HTERT RPE-1 (cell line): ENCODE measurements around the gene MYO1F.
"Not testable (repeated sequence)": the region's sequence is repeated elsewhere in the genome, so short reads cannot be mapped to it uniquely, and the experiment has no call there.

ENCODE experiments used
- in situ Hi-C: fragments of 300-500 bp; cut with MboI; formaldehyde crosslinking; loops from 4 replicates; pipeline ENCODE4 v1.14.3; 2020; ENCODE audit warnings: low sequenced_read_pairs

Gene MYO1F

DNA sequence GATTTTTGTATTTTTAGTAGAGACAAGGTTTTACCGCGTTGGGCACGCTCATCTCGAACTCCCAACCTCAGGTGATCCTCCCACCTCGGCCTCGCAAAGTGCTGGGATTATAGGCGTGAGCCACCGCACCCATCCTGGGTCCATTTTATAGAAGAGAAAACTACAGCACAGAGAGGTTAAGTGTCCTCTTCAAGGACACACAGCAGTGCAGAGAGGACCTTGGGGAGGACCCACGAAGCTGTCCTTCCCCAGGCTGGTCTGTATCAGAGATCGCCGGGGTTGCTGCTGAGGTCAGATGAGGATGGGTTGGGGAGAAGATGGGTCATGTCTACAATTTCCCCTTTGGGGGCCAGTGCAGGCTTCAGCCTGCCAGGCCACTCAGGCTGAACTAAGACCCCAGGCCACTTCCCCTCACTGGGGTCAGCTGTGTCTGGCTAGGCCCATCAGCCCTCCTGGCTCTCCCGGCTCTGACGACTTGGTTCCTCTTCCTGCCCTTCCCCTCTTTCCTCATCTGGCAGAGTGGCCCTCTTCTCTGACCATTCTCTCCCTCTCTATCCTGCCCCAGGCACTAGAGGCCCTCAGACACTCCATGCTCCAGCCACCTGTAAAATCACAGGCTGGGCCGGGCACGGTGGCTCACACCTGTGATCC lies 9.6 kb downstream of the MYO1F start:
- in situ Hi-C loops: no loop called here

- in situ Hi-C loops: no loop called here
These were observed 10.4 kb downstream of the MYO1F start for GRCh38 chr19:8566855-8567254.

DNA sequence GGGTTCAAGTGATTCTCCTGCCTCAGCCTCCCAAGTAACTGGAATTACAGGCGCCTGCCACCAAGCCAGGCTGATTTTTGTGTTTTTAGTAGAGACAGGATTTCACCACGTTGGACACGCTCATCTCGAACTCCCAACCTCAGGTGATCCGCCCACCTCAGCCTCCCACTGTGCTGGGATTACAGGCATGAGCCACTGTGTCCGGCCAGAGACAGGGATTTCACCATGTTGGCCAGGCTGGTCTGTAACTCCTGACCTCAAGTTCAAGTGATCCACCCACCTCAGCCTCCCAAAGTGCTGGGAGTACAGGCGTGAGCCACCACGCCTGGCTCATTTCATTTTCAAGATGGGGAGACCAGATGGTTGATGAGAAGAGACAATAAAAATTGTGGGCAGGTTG lies 12.4 kb downstream of the MYO1F start:
- in situ Hi-C loops: not testable (repeated sequence)

DNA sequence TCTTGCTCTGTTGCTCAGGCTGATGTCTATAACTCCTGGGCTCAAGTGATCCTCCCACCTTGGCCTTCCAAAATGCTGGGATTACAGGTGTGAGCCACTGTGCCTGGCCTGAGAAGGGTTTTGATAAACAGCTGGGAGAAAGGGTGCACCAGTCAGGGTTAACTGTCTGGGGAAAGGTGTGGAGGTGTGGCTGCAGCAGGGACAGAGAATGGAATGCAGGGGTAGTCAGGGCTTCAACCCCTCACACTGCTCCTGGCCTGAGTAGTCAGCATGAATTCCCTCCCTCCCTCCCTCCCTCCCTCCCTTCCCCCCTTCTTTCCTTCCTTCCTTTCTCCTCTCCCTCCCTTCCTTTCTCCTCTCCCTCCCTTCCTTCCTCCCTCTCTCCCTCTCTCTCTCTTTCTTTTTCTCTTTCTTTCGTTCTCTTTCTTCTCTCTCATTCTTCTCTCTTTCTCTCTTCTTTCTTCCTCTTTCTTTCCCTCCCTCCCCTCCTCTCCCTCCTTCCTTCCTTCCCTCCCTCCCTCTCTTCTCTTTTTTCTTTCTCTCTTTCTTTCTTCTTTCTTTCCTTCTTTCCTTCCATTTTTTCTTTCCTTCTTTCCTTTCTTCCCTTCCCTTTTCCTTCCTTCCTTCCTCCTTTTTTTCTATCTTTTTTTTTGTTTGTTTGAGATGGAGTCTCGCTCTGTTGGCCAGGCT lies 16.0 kb downstream of the MYO1F start:
- in situ Hi-C loops: no loop called here

DNA sequence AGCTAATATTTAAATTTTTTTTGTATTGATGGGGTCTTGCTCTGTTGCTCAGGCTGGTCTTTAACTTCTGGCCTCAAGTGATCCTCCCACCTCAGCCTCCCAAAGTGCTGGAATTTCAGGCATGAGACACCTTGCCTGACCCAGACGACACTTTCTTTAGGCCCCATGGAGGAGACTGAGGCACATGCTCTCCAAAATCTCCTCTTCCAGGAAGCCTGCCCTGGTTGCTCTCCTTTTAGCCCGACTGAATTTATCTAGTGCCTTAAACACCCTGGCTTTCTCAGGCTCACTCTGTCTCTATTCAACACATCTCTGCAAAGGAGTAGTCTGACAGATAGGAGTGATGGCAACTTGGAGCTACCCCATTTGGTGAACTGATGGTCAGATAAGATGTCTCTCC lies 18.9 kb downstream of the MYO1F start:
- in situ Hi-C loops: no loop called here

DNA sequence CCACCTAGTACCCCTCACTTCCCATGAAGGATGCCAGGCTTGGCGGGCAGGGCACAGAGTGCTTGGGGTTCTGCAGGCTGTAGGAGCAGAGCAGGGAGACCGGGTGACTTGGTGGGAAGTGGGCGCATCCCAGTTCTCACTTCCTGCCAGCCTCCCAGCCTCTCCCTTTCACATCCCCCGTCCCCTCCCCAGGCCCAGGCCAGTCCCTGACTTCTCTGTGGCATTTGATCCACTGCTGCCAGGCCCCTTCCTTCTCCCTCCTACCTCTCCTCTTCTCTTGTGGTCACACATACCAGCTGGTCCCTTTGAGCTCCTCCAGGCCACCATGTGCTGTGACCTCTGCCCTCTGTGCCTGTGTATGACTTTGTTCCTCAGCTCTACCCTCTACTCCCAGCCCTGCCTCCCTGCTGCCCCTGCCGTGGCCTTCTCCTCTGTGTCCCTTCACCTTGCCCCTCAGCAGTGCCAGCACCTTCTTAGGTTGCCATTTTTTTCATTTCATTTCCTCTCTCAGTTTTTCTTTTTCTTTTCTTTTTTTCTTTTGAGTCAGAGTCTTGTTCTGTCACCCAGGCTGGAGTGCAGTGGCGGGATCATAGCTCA lies 19.5 kb downstream of the MYO1F start:
- in situ Hi-C loops: no loop called here

GRCh38 chr19:8553729-8554128 lies 23.5 kb downstream of the MYO1F start:
- in situ Hi-C loops: not testable (repeated sequence)

GRCh38 chr19:8552810-8553209 lies 24.4 kb downstream of the MYO1F start:
- in situ Hi-C loops: no loop called here

DNA sequence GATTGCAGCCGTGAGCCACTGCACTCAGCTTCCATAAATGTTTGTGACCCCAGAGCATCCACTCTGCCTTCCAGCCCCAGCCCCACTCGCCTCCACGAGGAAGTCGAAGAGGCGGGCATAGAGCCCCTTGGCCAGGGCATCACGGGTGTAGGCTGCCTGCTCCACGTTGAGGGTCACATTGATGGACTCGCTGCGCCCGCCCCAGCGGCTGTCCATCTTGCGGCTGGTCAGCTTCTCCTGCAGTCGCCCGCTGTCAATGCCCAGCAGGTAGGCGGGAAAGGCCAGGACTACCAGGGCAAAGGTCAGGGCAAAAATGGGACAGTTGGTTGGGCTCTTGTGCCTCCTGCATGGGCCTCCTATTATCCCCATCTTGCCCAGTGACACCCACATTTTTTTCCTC lies 27.2 kb downstream of the MYO1F start:
- in situ Hi-C loops: no loop called here

DNA sequence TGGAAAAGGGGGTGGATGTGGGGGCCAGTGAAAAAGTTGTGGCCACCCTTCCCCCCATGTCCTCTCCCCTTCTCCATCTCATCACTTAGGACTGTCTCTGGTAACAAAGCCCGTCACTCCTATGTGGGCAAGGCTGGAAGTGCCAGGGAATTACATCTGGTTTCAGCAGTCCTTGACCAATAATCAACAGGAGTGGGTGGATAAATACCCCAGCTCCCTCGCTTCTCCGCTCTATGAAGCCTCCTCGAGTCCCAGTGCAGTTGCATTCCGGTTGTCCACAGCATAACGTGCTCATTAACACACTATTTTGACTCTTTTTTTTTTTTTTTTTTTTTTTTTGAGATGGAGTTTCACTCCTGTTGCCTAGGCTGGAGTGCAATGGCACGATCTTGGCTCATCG lies 31.5 kb downstream of the MYO1F start:
- in situ Hi-C loops: no loop called here

- in situ Hi-C loops: no loop called here
These were observed 33.1 kb downstream of the MYO1F start for GRCh38 chr19:8544168-8544567.

DNA sequence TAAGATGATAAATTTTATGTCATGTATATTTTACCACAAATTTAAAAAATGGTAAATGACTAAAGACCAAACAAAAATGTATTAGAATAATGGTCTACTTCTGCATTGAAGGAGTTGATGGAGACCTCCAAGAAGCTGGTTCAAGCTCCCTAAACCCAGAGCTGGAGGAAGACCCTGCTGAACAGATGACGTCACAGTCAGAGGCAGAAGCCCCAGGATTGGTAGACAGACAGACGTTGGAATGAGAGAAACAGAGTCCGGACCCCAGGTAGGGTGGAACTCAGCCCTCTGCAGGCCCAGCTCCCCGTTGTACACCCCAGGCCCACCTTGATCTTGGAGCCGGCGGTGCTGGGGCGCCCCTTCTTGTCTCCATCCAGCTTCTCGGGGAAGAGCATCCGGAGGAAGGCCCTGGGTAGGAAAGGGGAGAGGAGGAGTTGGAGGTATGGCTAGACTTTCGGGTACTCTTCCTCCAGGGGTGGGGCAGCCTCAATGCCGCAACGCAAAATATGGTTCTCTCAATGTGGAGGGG lies 37.6 kb downstream of the MYO1F start:
- in situ Hi-C loops: no loop called here

- in situ Hi-C loops: no loop called here
These were observed 40.1 kb downstream of the MYO1F start for GRCh38 chr19:8537099-8537498.

DNA sequence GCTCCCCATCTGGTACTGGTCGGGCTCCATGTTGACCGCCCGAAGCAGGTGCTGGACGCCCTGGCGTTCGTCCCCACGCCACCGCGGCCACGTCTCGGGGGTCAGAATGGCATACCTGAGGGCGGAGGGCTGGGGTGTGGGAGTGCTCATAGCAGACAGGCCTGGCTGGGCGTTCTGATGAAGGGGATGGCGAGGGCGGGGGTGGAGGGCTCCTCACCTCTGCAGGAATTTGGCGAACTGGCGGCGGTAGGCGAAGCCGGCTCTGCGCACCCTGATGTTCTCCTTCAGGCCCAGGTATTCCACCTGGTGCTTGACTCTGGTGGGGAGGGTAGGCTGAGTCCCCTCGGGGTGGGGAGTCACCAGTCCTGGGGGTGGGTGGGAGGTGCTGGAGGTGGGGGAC lies 41.0 kb downstream of the MYO1F start:
- in situ Hi-C loops: no loop called here

GRCh38 chr19:8532225-8532624 lies 45.0 kb downstream of the MYO1F start:
- in situ Hi-C loops: no loop called here

DNA sequence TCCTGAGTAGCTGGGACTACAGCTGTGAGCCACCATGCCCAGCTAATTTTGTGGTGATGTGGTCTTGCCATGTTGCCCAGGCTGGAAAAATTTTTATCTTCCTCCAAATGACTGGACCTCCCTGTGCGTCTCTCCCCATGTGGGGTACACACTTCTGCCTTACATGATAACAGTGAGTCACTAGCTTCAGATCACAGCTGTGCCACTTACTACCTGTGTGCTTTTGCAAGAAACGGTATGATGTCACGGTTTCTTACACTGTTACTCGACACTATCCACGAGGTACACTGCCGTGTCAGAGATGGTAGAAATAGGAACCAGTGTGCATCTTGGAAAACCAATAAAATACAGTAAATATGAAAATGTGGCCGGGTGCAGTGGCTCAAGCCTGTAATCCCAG lies 45.8 kb downstream of the MYO1F start:
- in situ Hi-C loops: no loop called here

DNA sequence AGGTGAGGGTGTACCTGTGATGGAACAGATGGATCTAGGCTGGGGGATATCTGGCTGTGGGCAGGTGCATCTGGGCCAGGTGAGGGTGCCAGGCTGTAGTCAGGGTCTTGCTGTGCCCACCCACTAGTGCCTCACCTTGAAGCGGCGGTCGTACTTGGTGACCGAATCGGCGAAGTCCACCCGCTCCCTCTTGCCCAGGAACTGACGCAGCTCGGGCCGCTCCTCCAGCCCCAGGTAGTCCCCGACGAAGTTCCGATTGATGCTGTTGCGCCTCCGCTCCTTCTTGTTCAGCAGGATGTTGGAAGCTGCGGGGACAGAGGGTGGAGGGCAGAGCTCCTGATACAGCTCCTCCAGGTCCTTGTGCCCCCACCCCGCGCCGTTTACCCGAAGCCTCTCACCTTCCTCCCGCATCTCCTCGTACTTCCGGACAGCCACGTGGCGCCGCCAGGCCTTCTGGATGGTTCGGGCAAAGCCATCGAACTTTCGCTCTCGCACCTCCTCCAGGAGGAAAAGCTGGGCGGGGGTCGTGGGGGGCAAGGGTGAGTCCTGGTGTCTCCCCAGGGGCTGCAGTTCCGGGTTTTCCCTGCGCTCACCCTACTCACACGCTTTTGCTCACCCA lies 47.1 kb downstream of the MYO1F start:
- in situ Hi-C loops: no loop called here

DNA sequence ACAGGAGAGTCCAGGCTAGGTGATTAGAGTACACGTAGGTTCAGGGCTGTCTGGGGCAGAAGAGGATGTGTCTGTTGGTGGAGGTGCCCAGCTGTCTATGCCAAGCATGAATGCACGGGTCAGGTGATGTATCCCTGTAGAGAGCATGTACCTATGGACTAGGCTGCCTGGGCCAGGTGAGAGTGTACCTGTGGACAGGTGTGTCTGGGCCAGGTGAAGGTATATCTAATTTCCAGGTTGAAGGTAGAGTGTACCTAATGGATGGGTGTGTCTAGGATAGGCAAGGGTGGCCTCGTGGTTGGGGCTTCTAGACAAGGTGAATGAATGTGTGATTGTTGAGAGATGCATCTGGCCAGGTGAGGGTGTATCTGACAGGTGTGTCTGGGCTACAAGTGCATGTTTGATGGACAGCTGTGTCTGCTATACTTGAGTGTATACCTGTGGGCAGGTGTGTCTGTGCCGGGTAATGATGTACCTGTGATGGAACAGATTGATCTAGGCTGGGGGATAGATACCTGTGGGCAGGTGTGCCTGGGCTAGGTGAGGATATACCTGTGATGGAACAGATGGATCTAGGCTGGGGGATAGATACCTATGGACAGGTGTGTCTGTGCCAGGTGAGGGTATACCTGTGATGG lies 47.8 kb downstream of the MYO1F start:
- in situ Hi-C loops: no loop called here

DNA sequence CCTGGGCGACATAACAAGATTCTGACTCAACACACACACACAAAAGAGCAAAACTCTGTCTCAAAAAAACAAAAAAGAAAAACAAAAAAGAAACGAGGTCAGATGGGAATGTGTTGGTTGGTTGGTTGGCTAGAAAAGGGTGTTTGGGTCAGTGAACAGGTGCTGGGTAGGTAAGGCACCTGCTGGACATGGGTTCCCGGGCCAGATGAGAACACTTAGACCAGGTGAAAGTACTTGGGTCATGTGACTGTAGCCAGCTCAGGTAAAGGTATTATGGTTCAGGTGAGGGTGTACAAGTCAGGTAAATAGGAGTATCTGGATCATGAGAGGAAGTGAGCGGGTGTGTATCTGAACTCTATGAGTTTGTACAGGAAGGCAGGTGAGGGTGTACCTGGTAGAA lies 48.7 kb downstream of the MYO1F start:
- in situ Hi-C loops: no loop called here

- in situ Hi-C loops: no loop called here
These were observed 50.7 kb downstream of the MYO1F start for GRCh38 chr19:8526345-8527091.

- in situ Hi-C loops: no loop called here
These were observed 51.9 kb downstream of the MYO1F start for GRCh38 chr19:8525401-8525684.
